ENCODE measurements around the gene TSKS. TPM values are rescaled to one million over a fixed set of nuclear protein-coding genes. Genes with fewer than 3 reads are reported as not detected.

TSKS gene
- total RNA-seq, 1 experiment from 2014 or later = 0.28 TPM

GRCh38 chr19:49696865-49697264 is 66.2 kb downstream of the TSKS start:
- no CpG with 5 or more reads among the region's 7 CpGs for WGBS (ENCODE audit: extremely low coverage, insufficient read length, low lambda C conversion rate)
- no peaks in the 10 kb centered on the region for H3K9me3 Mint-ChIP-seq
- Histone ChIP-seq H2AFZ (ENCODE audit: low read length) (no peak overlapping the region), H4K91ac (ENCODE audit: insufficient read length, low read depth, low read length) (no peak overlapping the region), H3T11ph (ENCODE audit: low read length) (no peak overlapping the region), H3K18ac (ENCODE audit: insufficient read length, low read depth, low read length) (no peak overlapping the region), H3K4me2 (ENCODE audit: insufficient read depth, insufficient read length, low read length) (no peak overlapping the region), H2BK12ac (ENCODE audit: insufficient read length, low read depth, low read length) (no peak overlapping the region), H3K23me2 (ENCODE audit: insufficient read length, low read depth, low read length, poor library complexity, severe bottlenecking) (no peaks in the 10 kb centered on the region), H3K56ac (ENCODE audit: insufficient read length, low read depth, low read length) (no peak overlapping the region), H3K27ac (ENCODE audit: insufficient read length, low read depth, low read length) (no peak overlapping the region), H2BK120ac (ENCODE audit: low read depth, low read length, poor library complexity, severe bottlenecking) (no peak overlapping the region), H3K79me2 (ENCODE audit: insufficient read depth, low read length) (no peaks in the 10 kb centered on the region), H2BK5ac (ENCODE audit: insufficient read length, low read length) (no peak overlapping the region), H3K9me3 (ENCODE audit: control insufficient read depth, low read depth, low read length) (no peaks in the 10 kb centered on the region), H4K20me1 (ENCODE audit: control insufficient read depth, insufficient read depth, insufficient read length) (no peaks in the 10 kb centered on the region), H4K8ac (replicated peaks; ENCODE audit: insufficient read length, low read depth, low read length) (no peak overlapping the region), H2AK5ac (ENCODE audit: insufficient read length, low read length) (no peak overlapping the region), H2BK20ac (ENCODE audit: low read depth, low read length, poor library complexity, severe bottlenecking) (no peak overlapping the region), H2BK15ac (ENCODE audit: low read depth, low read length) (no peak overlapping the region), H3K9ac (ENCODE audit: extremely low read depth, insufficient read length, low read length) (no peak overlapping the region), H3K79me1 (ENCODE audit: insufficient read depth, low read depth, low read length, poor library complexity, severe bottlenecking) (no peaks in the 10 kb centered on the region), H3K4ac (ENCODE audit: low read depth, low read length) (no peak overlapping the region), H4K5ac (ENCODE audit: insufficient read length, low read depth, low read length) (no peak overlapping the region), H3K27me3 (ENCODE audit: insufficient read depth, low read length) (no peaks in the 10 kb centered on the region), H3K14ac (ENCODE audit: insufficient read depth, low read length) (no peak overlapping the region), H3K4me1 (ENCODE audit: insufficient read depth, low read length) (no peaks in the 10 kb centered on the region), H3K23ac (ENCODE audit: insufficient read length, low read depth, low read length) (no peak overlapping the region)
- no peak for TF ChIP-seq CTCF (conservative IDR thresholded peaks at IDR 0.05)
- H3K27me3 Mint-ChIP-seq (ENCODE audit: low read depth) = no peaks in the 10 kb centered on the region; the same call in 1 of the 2 replicates
- H3K36me3 Mint-ChIP-seq (ENCODE audit: insufficient read depth in 1 of 3, low read depth in 3 of 3) = peaks cover 24 to 40% (median 34%) of the 10 kb centered on the region in 3 experiments
- no peak overlapping the region for H3K4me3 Mint-ChIP-seq
- H3K27ac Mint-ChIP-seq = no peak overlapping the region
- peaks cover 0 to 7% of the 10 kb centered on the region in 2 experiments; a peak in 2 of 4 replicates for H3K4me1 Mint-ChIP-seq
- no peak for DNase-seq

All from H9 (cell line).